CD4-positive, alpha-beta memory T cell (primary cell): ENCODE data around the gene GBX1. TPM values are rescaled to one million over a fixed set of nuclear protein-coding genes. Genes with fewer than 3 reads are reported as not detected.

Experiments
- CTCF ChIA-PET: fragments of 350-600 bp; sonication (Branson Sonifier 250); formaldehyde crosslinking; loops from one replicate; lab custom pipeline; 2021; ENCODE audit warnings: inconsistent platforms; ENCODE audit not compliant: partially characterized antibody; lab: Charles Lee
- POLR2A ChIA-PET: fragments of 350-600 bp; sonication (Branson Sonifier 250); formaldehyde crosslinking; loops from one replicate; lab custom pipeline; 2021; ENCODE audit not compliant: partially characterized antibody; lab: Charles Lee
- DNase-seq, 5 donors: peaks; one replicate each; pipeline versions ENCODE4 v3.0.0 to v3.0.0-alpha.2; 2020 to 2022; ENCODE audit warnings: mixed read lengths in 1 of 5
- H3K27ac ChIP-seq: one replicate; pipeline ENCODE4 v1.7.0; 2013; ENCODE audit warnings: low read depth, low read length
- H3K27me3 ChIP-seq: 2 replicates; pipeline ENCODE4 v1.7.0; 2013; ENCODE audit warnings: mild to moderate bottlenecking, low read length, moderate library complexity; ENCODE audit not compliant: insufficient read depth
- H3K36me3 ChIP-seq: 2 replicates; pipeline ENCODE4 v1.7.0; 2013; ENCODE audit warnings: mild to moderate bottlenecking, low read length, moderate library complexity; ENCODE audit not compliant: insufficient read depth
- H3K4me1 ChIP-seq: 2 replicates; pipeline ENCODE4 v1.7.0; 2013; ENCODE audit warnings: mild to moderate bottlenecking, low read length, moderate library complexity; ENCODE audit not compliant: insufficient read depth
- H3K4me3 ChIP-seq, 2 donors: one replicate each; pipeline ENCODE4 v1.7.0; 2013; ENCODE audit warnings: low read length in 2 of 2, mild to moderate bottlenecking in 1 of 2
- H3K9me3 ChIP-seq, 2 donors: one replicate each; pipeline ENCODE4 v1.7.0; 2013; ENCODE audit warnings: low read length in 2 of 2, control low read depth in 1 of 2; ENCODE audit not compliant: control insufficient read depth in 1 of 2
- H3K27ac Mint-ChIP-seq, 7 donors: one replicate each; pipeline ENCODE4 v1.8.0; 2020 to 2021; ENCODE audit warnings: mixed read lengths in 7 of 7, mild to moderate bottlenecking in 6 of 7, inconsistent platforms in 3 of 7, moderate library complexity in 3 of 7
- H3K27me3 Mint-ChIP-seq, 2 donors: one replicate each; pipeline ENCODE4 v1.8.0; 2020 to 2021; ENCODE audit warnings: mixed read lengths in 2 of 2
- H3K36me3 Mint-ChIP-seq, 2 donors: one replicate each; pipeline ENCODE4 v1.8.0; 2020 to 2021; ENCODE audit warnings: mixed read lengths in 2 of 2, inconsistent platforms in 1 of 2, mild to moderate bottlenecking in 1 of 2
- H3K4me1 Mint-ChIP-seq, 4 donors: one replicate each; pipeline ENCODE4 v1.8.0; 2020 to 2021; ENCODE audit warnings: mixed read lengths in 4 of 4, mild to moderate bottlenecking in 1 of 4
- H3K4me3 Mint-ChIP-seq, 8 donors: one replicate each; pipeline ENCODE4 v1.8.0; 2020 to 2021; ENCODE audit warnings: mixed read lengths in 8 of 8, mild to moderate bottlenecking in 7 of 8, moderate library complexity in 6 of 8, inconsistent platforms in 3 of 8
- H3K9me3 Mint-ChIP-seq, 8 donors: one replicate each; pipeline ENCODE4 v1.8.0; 2020 to 2021; ENCODE audit warnings: mixed read lengths in 8 of 8, mild to moderate bottlenecking in 5 of 8, inconsistent platforms in 3 of 8, moderate library complexity in 1 of 8
- intact Hi-C: fragments of 100-400 bp; cut with micrococcal nuclease; formaldehyde crosslinking; loops from one replicate; pipeline ENCODE4 v1.15.1; 2023
- polyA plus RNA-seq, 2 donors: library from polyadenylated mRNA; unstranded; fragments of 300-500 nt; fragmentation: Illumina TruSeq; gene quantifications; one replicate each; pipeline ENCODE4 v1.2.3, GENCODE V29; 2021
- total RNA-seq, 2 experiments: library from RNA; stranded (reverse); gene quantifications; one replicate each; pipeline ENCODE4 v1.2.3, GENCODE V29; 2021

Gene GBX1
- total and polyA plus RNA-seq, 4 experiments from 2014 or later = not detected

DNA sequence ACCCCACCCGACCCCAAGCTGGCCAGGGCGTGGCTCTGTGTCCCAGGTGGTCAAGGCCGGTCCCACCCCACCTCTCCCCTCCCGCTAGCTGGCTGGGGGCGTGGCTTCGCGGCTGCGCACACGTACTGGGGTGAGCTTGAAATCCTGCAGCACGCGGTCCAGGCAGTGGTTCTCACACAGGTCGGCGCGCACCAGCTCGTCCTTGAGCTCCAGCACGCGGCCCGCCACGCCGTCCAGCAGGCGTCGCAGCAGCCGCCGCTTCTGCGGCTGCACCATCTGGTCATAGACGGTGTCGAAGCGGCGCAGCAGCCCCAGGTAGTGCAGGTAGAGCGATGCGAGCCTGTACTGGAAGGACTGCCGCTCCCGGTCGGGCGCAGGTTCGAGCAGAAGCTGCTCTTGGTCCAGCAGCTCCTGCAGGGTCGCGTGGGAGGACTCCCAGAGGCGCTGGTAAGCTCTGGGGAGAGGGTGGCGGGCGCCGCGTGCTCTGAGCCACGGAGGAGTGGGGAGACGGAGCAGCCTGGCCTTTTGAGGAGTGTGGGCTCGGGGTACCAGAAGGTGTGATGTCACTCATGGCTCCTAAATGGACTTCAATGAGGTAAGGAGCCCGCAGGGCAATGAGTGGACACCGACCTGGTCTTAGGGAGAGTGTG is 37.0 kb upstream of the GBX1 start:
- H3K27ac ChIP-seq = no peak overlapping the region
- intact Hi-C loops = loop anchor here (5.0 kb wide), 1 partner anchor 43 kb away; the partner anchor contains the start of gene SMARCD3
- no peaks in the 10 kb centered on the region for H3K9me3 Mint-ChIP-seq
- H3K36me3 ChIP-seq = no peaks in the 10 kb centered on the region
- ChIA-PET CTCF (interaction anchor here (1.3 kb wide), 2 partner anchors 40 to 41 kb away, joined by 4 read pairs; no protein-coding TSS in a partner anchor), POLR2A (interaction anchor here (0.7 to 1.2 kb wide), 2 partner anchors 23 to 40 kb away, joined by 3 read pairs; no protein-coding TSS in a partner anchor)
- no peaks in the 10 kb centered on the region for H3K27me3 Mint-ChIP-seq
- H3K27me3 ChIP-seq = no peaks in the 10 kb centered on the region
- H3K4me3 ChIP-seq = no peak overlapping the region
- no peaks in the 10 kb centered on the region for H3K36me3 Mint-ChIP-seq
- H3K4me1 ChIP-seq = peaks cover 37% of the 10 kb centered on the region
- no peaks in the 10 kb centered on the region for H3K9me3 ChIP-seq
- peaks cover 25 to 44% (median 36%) of the 10 kb centered on the region in 4 donors for H3K4me1 Mint-ChIP-seq
- peak overlapping the region in 1 of 8 donors; percentile 54 for H3K4me3 Mint-ChIP-seq
- DNase-seq = no peak
- H3K27ac Mint-ChIP-seq = peak overlapping the region in 5 of 7 donors; percentile 19 to 99 (median 75)

DNA sequence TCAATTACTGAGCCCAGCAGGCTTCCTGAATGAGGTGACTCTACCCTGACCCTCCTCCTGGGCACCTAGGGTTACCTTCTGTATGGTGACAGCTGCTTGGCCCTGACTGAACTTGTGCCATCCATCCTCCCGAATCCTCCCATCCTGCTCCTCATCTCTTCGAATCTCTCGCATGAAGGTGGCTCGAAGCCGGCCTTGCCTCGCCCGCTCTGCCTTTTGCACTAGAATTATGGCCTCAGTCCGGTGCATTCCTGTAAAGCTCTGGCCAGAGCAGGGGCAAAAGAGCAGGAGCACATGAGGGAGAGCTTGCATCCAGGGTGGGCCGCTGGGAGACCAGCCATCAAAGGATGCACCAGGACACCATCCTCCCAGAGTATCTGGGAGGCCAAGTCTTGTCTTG is 35.3 kb upstream of the GBX1 start:
- no peak for DNase-seq
- Histone ChIP-seq H3K4me1 (peaks cover 29% of the 10 kb centered on the region), H3K9me3 (no peaks in the 10 kb centered on the region), H3K27me3 (no peaks in the 10 kb centered on the region), H3K27ac (no peak overlapping the region), H3K4me3 (no peak overlapping the region), H3K36me3 (no peaks in the 10 kb centered on the region)
- intact Hi-C loops = no loop called here
- Mint-ChIP-seq H3K27me3 (no peaks in the 10 kb centered on the region), H3K4me3 (no peak overlapping the region), H3K36me3 (no peaks in the 10 kb centered on the region), H3K9me3 (no peaks in the 10 kb centered on the region), H3K4me1 (peaks cover 17 to 30% (median 25%) of the 10 kb centered on the region in 4 donors), H3K27ac (peak overlapping the region in 1 of 7 donors; percentile 32)
- CTCF ChIA-PET = no interaction called here
- POLR2A ChIA-PET = no interaction called here

DNA sequence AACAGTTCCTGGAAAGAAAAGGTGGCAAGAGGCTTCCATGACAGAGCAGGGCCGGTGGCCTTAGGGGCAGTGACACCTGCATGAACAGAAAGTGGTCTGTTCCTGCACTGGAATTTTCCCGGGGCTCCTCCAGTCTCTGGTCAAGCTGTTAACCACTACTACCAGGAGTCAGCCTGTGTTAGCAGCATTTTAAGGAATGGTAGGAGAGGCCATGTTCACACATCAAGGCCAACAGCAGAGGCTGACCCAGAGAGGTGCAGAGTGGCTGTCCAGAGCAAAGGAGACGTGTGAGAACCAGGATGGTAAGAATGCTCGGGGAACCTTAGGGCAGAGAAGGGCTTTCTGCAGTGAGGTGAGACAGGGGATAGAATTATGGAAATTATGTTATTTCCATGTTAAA is 34.3 kb upstream of the GBX1 start:
- Mint-ChIP-seq H3K27me3 (no peaks in the 10 kb centered on the region), H3K9me3 (no peaks in the 10 kb centered on the region), H3K4me1 (peaks cover 6 to 20% (median 14%) of the 10 kb centered on the region in 4 donors), H3K27ac (peak overlapping the region in 2 of 7 donors; percentile 21 to 22), H3K4me3 (no peak overlapping the region), H3K36me3 (no peaks in the 10 kb centered on the region)
- CTCF ChIA-PET = no interaction called here
- no peak overlapping the region for H3K4me3 ChIP-seq
- no peaks in the 10 kb centered on the region for H3K27me3 ChIP-seq
- H3K9me3 ChIP-seq = no peaks in the 10 kb centered on the region
- no peaks in the 10 kb centered on the region for H3K36me3 ChIP-seq
- peaks cover 18% of the 10 kb centered on the region for H3K4me1 ChIP-seq
- DNase-seq = no peak
- intact Hi-C loops = no loop called here
- POLR2A ChIA-PET = no interaction called here
- H3K27ac ChIP-seq = no peak overlapping the region

DNA sequence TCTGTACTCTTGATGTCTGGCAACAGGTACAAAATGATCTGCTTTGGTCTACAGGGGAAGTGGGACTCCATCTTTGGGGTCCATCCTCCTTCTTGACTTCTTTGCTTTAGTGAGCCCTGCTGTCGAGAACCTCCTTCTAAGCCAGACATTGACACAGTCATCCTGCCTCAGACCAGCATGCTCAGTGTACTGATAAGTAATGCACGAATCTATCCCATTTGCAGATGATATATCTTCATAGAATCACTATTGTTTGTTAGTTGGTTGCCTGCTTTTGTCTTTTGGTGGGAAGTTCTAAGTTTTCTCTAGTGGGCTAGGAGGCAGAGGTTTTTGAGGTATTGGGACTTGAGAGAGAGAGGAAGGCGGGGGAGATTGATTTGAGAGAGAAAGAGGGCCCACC is 33.9 kb upstream of the GBX1 start:
- no peak for DNase-seq
- no peak overlapping the region for H3K27ac ChIP-seq
- Mint-ChIP-seq H3K36me3 (no peaks in the 10 kb centered on the region), H3K4me1 (peaks cover 3 to 15% (median 10%) of the 10 kb centered on the region in 4 donors), H3K9me3 (no peaks in the 10 kb centered on the region), H3K4me3 (no peak overlapping the region), H3K27ac (peak overlapping the region in 2 of 7 donors; percentile 13 to 63), H3K27me3 (no peaks in the 10 kb centered on the region)
- CTCF ChIA-PET = no interaction called here
- H3K4me1 ChIP-seq = peaks cover 14% of the 10 kb centered on the region
- no peaks in the 10 kb centered on the region for H3K36me3 ChIP-seq
- H3K9me3 ChIP-seq = no peaks in the 10 kb centered on the region
- H3K27me3 ChIP-seq = peaks cover 1% of the 10 kb centered on the region
- POLR2A ChIA-PET = no interaction called here
- intact Hi-C loops = no loop called here
- H3K4me3 ChIP-seq = no peak overlapping the region

DNA sequence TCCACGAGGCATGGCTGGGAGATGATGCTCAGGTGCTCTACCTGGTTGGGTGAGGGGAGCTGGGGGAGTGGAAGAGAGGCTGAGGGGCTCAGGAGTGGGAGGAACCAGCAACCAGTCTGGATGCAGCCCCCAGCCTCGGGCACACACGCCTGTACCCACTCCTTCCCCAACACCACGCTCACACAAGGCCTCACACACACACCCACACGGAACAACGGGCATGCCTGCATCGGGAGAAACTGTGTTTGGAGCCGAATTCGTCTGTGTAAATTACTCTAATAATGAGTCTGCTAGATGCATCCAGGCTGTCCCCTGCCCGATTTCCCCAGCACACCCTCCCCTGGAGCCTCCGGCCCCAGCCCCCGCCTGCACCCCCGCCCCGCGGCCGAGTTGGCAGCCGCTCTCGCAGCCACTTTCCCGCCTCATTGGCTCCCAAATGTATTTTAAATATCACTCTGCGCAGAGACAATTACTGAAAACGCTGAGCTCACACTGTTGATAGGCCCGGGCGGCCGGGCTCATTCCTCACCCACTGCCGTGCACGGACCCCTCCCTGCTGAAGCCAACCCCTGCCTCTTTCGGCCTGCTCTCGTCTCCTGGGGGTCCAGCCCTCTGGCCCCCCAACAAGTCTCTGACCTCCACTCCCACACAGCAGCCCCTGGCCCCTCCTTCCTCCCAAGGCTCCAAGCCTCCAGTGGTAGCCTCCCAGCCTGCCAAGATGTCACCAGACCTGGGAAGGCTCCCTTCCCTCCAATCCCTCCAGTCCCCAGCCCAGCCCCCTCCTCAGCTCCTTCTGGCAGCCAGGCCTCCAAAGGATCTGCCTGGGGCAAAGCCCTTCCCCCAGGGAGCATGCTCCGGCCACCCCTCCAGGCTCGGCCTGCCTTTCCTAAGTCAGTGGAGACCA is 31.7 kb upstream of the GBX1 start:
- no peaks in the 10 kb centered on the region for H3K36me3 ChIP-seq
- POLR2A ChIA-PET = interaction anchor here (0.5 to 1.2 kb wide), 2 partner anchors 15 to 30 kb away, joined by 3 to 4 read pairs; no protein-coding TSS in a partner anchor
- peaks cover 16% of the 10 kb centered on the region for H3K4me1 ChIP-seq
- Mint-ChIP-seq H3K4me3 (no peak overlapping the region), H3K4me1 (peaks cover under 1 to 10% (median 9%) of the 10 kb centered on the region in 4 donors), H3K9me3 (no peaks in the 10 kb centered on the region), H3K27me3 (no peaks in the 10 kb centered on the region), H3K27ac (peak overlapping the region in 2 of 7 donors; percentile 24 to 46), H3K36me3 (no peaks in the 10 kb centered on the region)
- intact Hi-C loops = no loop called here
- H3K27me3 ChIP-seq = peaks cover 9% of the 10 kb centered on the region
- no peak for DNase-seq
- CTCF ChIA-PET = no interaction called here
- H3K4me3 ChIP-seq = no peak overlapping the region
- no peak overlapping the region for H3K27ac ChIP-seq
- H3K9me3 ChIP-seq = no peaks in the 10 kb centered on the region

DNA sequence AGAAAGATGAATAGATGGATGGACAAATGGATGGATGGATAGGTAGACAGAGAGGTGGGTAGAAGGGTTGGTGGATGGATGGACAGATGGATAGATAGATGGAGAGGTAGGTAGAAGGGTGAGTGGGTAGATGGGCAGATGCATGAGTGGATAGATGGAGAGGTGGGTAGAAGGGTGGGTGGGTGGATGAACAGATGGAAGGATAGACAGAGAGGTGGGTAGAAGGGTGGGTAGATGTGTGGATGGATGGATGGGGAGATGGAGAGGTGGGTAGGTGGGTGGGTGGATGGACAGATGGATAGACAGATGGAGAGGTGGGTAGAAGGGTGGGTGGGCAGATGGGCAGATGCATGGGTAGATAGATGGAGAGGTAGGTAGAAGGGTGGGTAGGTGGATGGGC is 30.4 kb upstream of the GBX1 start:
- CTCF ChIA-PET = no interaction called here
- POLR2A ChIA-PET = no interaction called here
- Mint-ChIP-seq H3K9me3 (no peaks in the 10 kb centered on the region), H3K4me1 (peaks cover 3 to 17% (median 11%) of the 10 kb centered on the region in 4 donors), H3K27me3 (no peaks in the 10 kb centered on the region), H3K27ac (no peak overlapping the region), H3K36me3 (no peaks in the 10 kb centered on the region), H3K4me3 (no peak overlapping the region)
- Histone ChIP-seq H3K27ac (no peak overlapping the region), H3K9me3 (no peaks in the 10 kb centered on the region), H3K4me1 (peaks cover 21% of the 10 kb centered on the region), H3K4me3 (no peak overlapping the region), H3K36me3 (no peaks in the 10 kb centered on the region), H3K27me3 (peaks cover 9% of the 10 kb centered on the region)
- no peak for DNase-seq
- intact Hi-C loops = no loop called here
